ENCODE data around the gene FYCO1.

DNA sequence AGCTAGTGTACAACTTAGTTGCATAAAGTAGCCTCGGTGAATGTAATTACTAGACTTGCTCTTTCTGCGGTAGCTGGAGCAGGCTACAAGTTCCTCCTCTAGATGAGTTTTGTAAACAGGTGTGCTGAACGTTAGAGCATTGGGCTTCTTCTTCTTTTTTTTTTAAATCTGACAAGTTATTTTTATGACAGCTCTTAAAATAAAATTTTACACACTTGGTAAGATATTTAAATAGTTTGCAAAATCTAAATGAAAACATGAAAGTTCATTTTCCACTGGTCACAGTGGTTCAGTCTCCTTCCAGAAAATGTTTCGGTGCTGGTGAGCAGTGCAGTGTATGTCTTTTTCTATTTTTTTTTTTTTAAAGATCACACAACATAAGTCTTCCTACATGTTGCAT is 106.3 kb downstream of the FYCO1 start:
- TF ChIP-seq, protein P1, sequence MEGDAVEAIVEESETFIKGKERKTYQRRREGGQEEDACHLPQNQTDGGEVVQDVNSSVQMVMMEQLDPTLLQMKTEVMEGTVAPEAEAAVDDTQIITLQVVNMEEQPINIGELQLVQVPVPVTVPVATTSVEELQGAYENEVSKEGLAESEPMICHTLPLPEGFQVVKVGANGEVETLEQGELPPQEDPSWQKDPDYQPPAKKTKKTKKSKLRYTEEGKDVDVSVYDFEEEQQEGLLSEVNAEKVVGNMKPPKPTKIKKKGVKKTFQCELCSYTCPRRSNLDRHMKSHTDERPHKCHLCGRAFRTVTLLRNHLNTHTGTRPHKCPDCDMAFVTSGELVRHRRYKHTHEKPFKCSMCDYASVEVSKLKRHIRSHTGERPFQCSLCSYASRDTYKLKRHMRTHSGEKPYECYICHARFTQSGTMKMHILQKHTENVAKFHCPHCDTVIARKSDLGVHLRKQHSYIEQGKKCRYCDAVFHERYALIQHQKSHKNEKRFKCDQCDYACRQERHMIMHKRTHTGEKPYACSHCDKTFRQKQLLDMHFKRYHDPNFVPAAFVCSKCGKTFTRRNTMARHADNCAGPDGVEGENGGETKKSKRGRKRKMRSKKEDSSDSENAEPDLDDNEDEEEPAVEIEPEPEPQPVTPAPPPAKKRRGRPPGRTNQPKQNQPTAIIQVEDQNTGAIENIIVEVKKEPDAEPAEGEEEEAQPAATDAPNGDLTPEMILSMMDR (IDR thresholded peaks at IDR 0.05): no peak
- TF ChIP-seq POLR2A (IDR thresholded peaks at IDR 0.05): no peak

All from thyroid gland (tissue), 4 donors.